ENCODE data around the gene ARRDC5. TPM values are rescaled to one million over a fixed set of nuclear protein-coding genes. Genes with fewer than 3 reads are reported as not detected.

ARRDC5 gene
- polyA plus RNA-seq, 1 donor (not counting 4 experiments of a cell fraction or from before 2014, with no cell fraction given), result not detected

- Histone ChIP-seq H3K36me3 (ENCODE audit: control insufficient read depth in 2 of 2, extremely low read depth in 1 of 2, insufficient read depth in 2 of 2, low read length in 2 of 2) (peaks cover 0 to 14% of the 10 kb centered on the region in 2 experiments), H3K9me3 (ENCODE audit: control insufficient read depth, low read depth, low read length) (no peaks in the 10 kb centered on the region), H3K9me1 (ENCODE audit: control insufficient read depth, extremely low read depth, insufficient read depth, low read length) (no peaks in the 10 kb centered on the region), H3K27me3 (ENCODE audit: control insufficient read depth, extremely low read depth, insufficient read depth, low read length) (no peaks in the 10 kb centered on the region), H3K4me2 (ENCODE audit: control insufficient read depth, extremely low read depth, insufficient read depth, low read depth, low read length) (no peak overlapping the region), H3K79me2 (ENCODE audit: control insufficient read depth, insufficient read depth, low read length) (peaks cover 70% of the 10 kb centered on the region), H3K4me1 (ENCODE audit: control insufficient read depth, extremely low read depth, insufficient read depth, low read length) (no peaks in the 10 kb centered on the region), H2AFZ (ENCODE audit: control insufficient read depth, low read length) (no peak overlapping the region), H3K4me3 (ENCODE audit: control insufficient read depth in 2 of 3, extremely low read depth in 1 of 3, insufficient read depth in 2 of 3, low read depth in 1 of 3, low read length in 3 of 3) (no peak overlapping the region), H3K9ac (ENCODE audit: control insufficient read depth, extremely low read depth, insufficient read depth, low read length) (no peak overlapping the region), H4K20me1 (ENCODE audit: control insufficient read depth, extremely low read depth, insufficient read depth, low read length) (peaks cover 2% of the 10 kb centered on the region), H3K27ac (ENCODE audit: control insufficient read depth, insufficient read depth, low read length) (no peak overlapping the region)
- FAIRE-seq (no peak), DNase-seq (ENCODE audit: low read depth, low spot score) (no peak)
- no peak for TF ChIP-seq EZH2 (IDR thresholded peaks at IDR 0.05; ENCODE audit: low read length)
- TF ChIP-seq CTCF (optimal IDR thresholded peaks at IDR 0.05 in 1 of 3, IDR thresholded peaks at IDR 0.05 in 1 of 3, conservative IDR thresholded peaks at IDR 0.05 in 1 of 3; ENCODE audit: extremely low read depth in 1 of 3, insufficient read depth in 2 of 3, low read length in 3 of 3), result no peak
- dilution Hi-C loops (cut with MboI; ENCODE audit: extremely low pct_ligation_motif_present, low sequenced_read_pairs), result no loop called here
These were observed 20.0 kb upstream of the ARRDC5 start for GRCh38 chr19:4922530-4923275.

GRCh38 chr19:4916292-4917082, 13.8 kb upstream of the ARRDC5 start:
- DNase-seq (ENCODE audit: low read depth, low spot score) (no peak), FAIRE-seq (no peak)
- H3K36me3 ChIP-seq (ENCODE audit: control insufficient read depth in 2 of 2, extremely low read depth in 1 of 2, insufficient read depth in 2 of 2, low read length in 2 of 2), result peaks cover 0 to 21% of the 10 kb centered on the region in 2 experiments
- no peaks in the 10 kb centered on the region for H3K27me3 ChIP-seq (ENCODE audit: control insufficient read depth, extremely low read depth, insufficient read depth, low read length)
- no peaks in the 10 kb centered on the region for H4K20me1 ChIP-seq (ENCODE audit: control insufficient read depth, extremely low read depth, insufficient read depth, low read length)
- H3K4me3 ChIP-seq (ENCODE audit: control insufficient read depth in 2 of 3, extremely low read depth in 1 of 3, insufficient read depth in 2 of 3, low read depth in 1 of 3, low read length in 3 of 3), result no peak overlapping the region
- no peak overlapping the region for H3K9ac ChIP-seq (ENCODE audit: control insufficient read depth, extremely low read depth, insufficient read depth, low read length)
- dilution Hi-C loops (cut with MboI; ENCODE audit: extremely low pct_ligation_motif_present, low sequenced_read_pairs), result no loop called here
- peaks cover 60% of the 10 kb centered on the region for H3K79me2 ChIP-seq (ENCODE audit: control insufficient read depth, insufficient read depth, low read length)
- TF ChIP-seq CTCF (optimal IDR thresholded peaks at IDR 0.05 in 1 of 3, IDR thresholded peaks at IDR 0.05 in 1 of 3, conservative IDR thresholded peaks at IDR 0.05 in 1 of 3; ENCODE audit: extremely low read depth in 1 of 3, insufficient read depth in 2 of 3, low read length in 3 of 3) (no peak), EZH2 (IDR thresholded peaks at IDR 0.05; ENCODE audit: low read length) (no peak)
- H2AFZ ChIP-seq (ENCODE audit: control insufficient read depth, low read length), result no peak overlapping the region
- no peak overlapping the region for H3K27ac ChIP-seq (ENCODE audit: control insufficient read depth, insufficient read depth, low read length)
- H3K9me1 ChIP-seq (ENCODE audit: control insufficient read depth, extremely low read depth, insufficient read depth, low read length), result no peaks in the 10 kb centered on the region
- H3K4me2 ChIP-seq (ENCODE audit: control insufficient read depth, extremely low read depth, insufficient read depth, low read depth, low read length), result no peak overlapping the region
- H3K9me3 ChIP-seq (ENCODE audit: control insufficient read depth, low read depth, low read length), result no peaks in the 10 kb centered on the region
- H3K4me1 ChIP-seq (ENCODE audit: control insufficient read depth, extremely low read depth, insufficient read depth, low read length), result peaks cover 30% of the 10 kb centered on the region

Measured in keratinocyte (primary cell).